GM18873 (cell line): ENCODE measurements around the gene IMPDH2.

ENCODE experiments used
- ATAC-seq: cut with Tn5 transposase; IDR thresholded peaks from one replicate; pipeline ENCODE4 v1.9.1; 2021; ENCODE audit warnings: mild to moderate bottlenecking, moderate library complexity, moderate number of reproducible peaks; ENCODE audit not compliant: unreplicated experiment, low FRiP score

IMPDH2 gene

DNA sequence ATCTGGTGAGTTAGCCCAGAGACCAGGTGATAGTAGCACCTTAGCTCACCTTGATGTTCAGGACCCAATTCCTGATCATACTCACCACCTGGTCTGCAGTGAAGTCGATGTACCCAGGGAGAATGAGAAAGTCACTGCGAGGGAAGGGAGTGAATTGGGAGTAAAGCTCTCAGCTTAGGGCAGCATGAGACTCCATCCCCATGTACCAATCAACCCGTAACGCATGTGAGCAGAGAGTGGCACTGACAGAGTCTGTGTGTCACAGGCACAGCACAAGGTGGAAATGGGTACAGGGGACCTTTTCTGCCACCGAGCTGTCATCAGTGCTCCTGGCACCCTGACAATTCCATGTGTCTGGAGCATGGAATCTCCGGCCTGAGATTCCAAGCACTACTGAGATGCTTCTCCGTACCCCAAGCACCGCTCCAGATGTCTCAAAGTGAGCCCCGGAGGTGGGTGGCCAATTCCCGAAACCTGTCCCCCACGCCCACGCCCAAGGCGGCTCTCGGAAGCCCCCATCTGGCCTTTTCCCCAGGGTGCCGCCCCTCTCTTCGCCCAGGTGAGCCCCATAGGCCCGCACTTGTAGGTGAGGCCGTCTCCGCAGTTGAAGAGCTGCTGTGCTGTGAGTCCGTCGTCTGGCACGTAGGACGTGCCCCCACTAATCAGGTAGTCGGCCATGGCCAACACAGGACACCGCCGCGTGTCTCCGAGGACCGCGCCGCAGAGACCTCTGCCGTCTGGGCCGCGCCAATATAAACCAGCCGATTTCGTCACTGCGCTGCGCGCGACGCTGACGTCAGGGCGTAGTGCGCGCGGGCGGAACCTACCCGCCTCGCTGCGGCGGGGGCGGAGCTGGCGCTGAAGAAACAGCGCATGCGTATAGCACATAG lies at the start of gene IMPDH2:
TSS of gene IMPDH2 (minus strand) at position 726 of the 890 bp plus-strand sequence. CDS start at position 678, 48 bp downstream.
- peak; percentile 65 for ATAC-seq

DNA sequence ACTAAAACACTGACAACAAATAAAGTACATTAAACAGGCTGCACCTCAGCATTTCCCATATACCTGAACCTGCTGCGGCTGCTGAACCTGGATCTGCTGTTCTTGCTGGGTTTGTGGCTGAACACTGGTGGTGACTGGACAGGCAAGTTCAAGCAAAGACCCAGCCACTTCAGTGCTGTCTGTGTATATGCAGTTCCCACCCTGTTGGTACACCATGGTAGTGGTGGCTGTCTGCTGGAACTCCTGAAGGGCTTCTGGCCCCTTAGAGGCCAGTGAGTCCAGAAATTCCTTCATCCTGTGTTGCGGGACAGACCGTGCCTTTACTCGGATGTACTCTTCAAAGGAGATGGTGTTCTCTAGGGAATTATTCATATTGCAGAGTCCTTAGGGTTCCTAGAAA lies 47.4 kb upstream of the IMPDH2 start:
- ATAC-seq: no peak

- ATAC-seq: no peak
Measured at GRCh38 chr3:49076116-49076515, 46.9 kb upstream of the IMPDH2 start.

DNA sequence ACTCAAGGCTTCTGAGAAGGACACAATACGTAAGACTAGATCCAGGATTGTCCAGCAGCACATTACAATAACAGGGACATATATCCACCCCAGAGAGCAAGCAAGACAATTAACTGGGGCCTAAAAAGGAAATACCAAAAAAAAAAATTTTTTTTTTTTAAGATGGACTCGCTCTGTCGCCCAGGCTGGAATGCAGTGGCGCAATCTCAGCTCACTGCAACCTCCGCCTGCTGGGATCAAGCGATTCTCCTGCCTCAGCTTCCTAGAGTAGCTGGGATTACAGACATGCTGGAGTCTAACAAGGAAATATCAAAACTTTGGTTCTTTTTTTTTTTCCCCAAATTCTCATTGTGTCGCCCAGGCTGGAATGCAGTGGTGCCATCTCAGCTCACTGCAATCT lies 28.8 kb upstream of the IMPDH2 start:
- ATAC-seq: no peak

DNA sequence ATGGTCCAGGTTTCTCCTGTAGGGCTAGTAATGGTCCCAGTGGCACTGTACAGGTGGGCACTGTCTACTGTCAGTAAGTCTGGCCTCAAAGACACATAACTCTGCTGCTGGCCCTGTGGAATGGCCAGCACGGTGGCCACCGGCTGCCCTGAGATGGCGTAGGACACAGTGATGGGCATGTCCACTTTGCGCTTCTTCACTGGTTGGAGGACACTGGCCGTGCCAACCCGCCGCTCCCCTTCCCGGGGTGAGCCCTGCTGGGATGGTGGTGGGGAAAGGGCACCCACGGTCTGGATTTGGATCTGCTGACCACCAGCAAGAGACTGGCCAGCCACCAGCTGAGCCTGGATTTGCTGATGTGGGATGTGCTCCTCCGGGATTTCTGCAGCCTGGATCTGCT lies 28.1 kb upstream of the IMPDH2 start:
- ATAC-seq: no peak

DNA sequence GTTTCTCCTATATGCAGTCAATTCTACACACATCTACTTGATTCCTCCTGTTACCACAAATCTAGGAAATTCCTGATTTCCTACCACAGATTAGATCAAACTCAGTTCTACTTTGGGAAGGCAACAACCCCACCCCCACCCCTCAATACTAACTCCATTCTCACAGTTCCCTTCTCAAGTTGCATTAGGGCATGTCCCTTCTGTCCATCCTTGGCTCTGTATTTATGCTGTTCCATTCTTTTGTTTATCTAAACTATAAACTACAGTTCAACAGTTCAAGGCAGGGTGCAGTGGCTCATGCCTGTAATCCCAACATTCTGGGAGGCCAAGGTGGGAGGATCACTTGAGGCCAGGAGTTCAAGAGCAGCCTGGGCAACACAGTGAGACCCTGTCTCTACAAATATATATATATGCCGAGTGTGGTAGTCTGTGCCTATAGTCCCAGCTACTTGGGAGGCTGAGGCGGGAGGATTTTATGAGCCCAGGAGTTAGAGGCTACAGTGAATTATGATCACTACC lies 25.2 kb upstream of the IMPDH2 start:
- no peak for ATAC-seq

DNA sequence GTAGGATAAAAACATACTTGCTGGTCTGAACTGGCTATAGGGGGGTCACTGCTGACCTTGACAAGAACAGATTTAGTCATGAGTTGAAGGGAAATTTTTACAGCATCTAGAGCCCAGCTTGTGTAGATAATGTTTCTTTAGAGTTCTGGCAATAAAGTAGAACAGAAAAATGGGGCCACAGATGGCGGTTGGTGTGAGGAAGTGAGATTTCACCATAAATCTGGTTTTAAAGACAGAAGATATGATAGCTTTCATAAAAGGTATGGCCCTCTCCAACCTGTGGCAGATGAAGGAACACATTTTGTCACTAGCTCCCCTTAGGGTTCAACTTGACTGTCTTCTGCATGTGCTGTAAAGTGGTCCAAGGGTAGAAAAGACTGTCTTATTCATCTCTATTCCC lies 24.3 kb upstream of the IMPDH2 start:
- no peak for ATAC-seq

DNA sequence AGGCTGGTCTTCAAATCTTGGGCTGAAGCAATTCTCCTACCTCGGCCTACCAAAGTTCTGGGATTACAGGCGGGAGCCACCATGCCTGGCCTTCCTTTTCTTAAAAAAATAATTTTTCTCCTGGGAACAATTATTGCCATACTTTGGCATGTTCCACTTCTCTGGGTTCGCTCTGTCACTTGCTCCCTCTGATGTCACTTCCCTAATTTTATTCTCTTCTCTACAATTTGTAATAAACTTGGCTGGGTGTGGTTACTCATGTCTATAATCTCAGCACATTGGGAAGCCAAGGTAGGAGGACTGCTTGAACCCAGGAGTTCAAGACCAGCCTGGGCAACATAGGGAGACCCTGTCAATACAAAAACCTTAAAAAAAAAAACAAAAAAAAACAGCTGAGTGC lies 6.1 kb upstream of the IMPDH2 start:
- ATAC-seq: no peak

- no peak for ATAC-seq
Measured at GRCh38 chr3:49034650-49035049, 5.5 kb upstream of the IMPDH2 start.

DNA sequence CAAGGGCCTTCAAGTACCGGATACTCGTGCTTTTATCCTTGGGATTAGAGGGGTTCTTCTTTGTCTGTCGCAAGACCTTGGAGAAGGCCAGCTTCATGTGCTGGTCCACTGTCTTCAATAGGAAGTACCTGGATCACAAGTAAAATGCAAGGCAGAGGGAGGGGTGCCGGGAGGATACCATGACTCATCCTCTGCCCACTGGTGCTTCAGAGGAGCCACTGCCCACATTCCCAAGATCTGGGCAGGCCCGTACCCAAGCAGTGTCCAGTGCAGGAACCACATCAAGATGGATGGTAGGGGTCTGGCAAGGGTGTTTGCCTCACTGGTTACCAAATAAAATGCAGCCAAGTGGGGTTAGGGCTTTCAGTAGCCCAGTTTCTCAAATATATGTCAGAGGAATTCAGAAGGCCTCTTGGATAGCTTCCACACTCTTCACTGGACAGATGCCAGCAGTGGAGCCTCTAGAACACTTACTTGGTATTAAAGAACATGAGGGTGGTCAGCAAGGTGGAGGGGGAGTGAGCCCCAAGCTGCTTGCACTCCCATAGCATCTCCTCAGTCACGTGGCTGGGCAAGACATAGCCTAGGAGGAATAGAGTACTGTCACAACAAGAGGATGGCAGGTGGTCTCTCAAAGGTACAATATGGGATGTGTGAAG lies 3.6 kb upstream of the IMPDH2 start:
- no peak for ATAC-seq

DNA sequence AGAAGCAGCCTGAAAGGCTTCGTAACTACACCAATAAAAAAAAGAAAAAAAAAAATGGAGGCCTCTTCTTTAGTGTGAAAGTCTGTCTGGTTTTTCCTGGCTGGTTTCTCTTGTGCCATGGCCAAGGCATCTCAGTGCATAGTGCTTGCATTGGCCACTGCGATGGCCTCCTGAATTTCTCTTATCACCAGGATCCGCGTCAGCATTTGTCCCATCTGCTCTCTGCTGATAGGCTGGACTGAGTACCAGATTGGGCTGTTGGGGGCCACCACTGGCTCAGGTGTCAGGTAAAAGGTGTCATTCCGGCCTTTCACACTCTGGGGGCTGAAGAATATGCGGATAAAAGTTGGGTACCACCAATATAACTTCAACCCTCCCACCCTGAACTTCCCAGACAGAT lies 1.1 kb upstream of the IMPDH2 start:
- ATAC-seq: no peak

DNA sequence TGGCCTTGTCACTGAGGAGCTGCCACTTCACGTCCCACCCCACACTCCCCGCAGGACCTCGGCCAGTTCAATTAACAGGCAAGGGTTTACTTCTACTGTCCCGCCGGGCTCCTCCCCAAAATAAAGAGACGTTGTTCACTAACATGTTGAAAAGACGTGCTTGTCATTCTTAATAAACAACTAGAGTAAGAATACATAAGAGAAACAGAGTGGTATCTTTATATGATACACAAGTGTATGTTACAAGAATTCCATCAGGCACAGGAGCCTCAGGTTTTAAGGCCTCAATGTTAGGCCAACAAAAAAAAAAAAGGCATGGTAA lies 326 bp upstream of the IMPDH2 start:
- ATAC-seq: no peak

GRCh38 chr3:49028298-49028672 lies 913 bp downstream of the IMPDH2 start:
- no peak for ATAC-seq

DNA sequence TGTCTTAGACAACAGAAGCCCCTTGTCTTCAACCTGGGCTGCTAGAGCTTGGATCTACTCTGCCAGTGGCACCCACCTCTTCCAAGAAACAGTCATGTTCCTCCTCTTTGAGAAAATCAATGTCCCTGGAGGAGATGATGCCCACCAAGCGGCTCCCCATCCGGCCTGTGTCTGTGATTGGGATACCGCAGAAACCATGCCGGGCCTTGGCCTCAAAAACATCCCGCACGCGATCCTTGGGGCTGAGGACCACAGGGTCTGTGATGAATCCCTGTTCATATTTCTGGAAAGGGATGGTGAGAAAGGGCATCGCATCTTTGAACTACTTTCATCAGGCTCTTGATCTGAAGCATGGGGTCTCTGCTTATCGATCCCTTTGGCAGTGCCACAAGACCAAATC lies 1.6 kb downstream of the IMPDH2 start:
- no peak for ATAC-seq

DNA sequence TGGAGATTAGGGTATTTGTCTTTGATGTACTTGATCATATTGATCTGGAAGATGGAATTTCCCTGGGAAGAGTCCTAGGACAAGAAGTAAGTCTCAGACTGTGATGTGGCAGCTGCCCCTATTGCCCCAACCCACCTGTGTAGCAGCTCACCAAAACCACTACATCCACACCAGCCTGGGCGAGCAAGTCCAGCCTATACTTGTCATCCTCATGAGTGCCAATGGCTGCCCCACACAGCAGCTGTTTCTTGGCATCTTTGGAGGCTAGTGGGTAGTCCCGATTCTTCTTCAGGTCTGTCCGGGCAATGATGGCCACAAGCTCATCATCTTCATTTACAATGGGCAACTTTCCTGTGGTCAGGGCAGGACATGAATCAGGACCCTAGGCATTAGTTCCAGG lies 2.7 kb downstream of the IMPDH2 start:
- ATAC-seq: no peak

- no peak for ATAC-seq
Measured at GRCh38 chr3:49025793-49026520, 3.2 kb downstream of the IMPDH2 start.

DNA sequence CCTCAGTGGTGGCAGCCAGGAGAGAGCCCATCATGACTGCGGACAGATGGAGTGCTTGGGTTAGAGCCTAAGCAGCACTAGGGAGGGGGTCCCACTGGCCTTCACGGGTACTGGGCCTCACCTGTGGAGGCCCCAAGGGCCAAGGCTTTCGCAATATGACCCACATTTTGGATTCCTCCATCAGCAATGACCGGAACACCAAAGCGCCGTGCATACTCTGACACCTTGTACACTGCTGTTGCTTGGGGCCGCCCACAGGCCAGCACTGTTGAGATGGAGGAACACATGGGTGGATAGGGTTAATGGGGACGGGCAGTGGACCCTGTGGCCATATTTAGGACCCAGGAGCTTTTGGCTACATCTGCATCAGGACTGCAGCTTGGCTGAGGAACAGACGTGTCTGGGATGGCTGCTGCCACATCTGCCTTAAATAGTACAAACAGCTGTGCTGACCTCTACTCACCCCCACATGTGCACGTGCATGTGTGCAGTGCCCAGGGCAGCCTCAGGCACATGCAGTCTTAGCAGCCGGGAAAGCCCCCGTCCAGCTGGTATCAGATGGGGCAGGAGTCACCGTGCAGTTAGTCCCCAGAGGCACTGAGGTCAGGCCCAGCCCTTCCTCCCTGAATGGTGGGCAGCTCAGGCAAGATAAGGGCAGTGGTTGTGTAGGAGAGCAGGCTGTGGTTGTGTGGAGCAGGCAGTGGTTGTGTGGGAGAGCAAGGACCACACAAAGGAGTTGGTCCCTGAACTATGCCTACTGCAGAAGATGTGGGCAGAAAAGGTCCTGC lies 4.0 kb downstream of the IMPDH2 start:
- ATAC-seq: no peak

- ATAC-seq: no peak
Measured at GRCh38 chr3:49024449-49024848, 4.7 kb downstream of the IMPDH2 start.

- no peak for ATAC-seq
Measured at GRCh38 chr3:49023775-49024174, 5.4 kb downstream of the IMPDH2 start.

- ATAC-seq: no peak
Measured at GRCh38 chr3:49022688-49023171, 6.5 kb downstream of the IMPDH2 start.
